Fibroblast of gingiva (primary cell): ENCODE measurements around the gene ERGIC2.
"Not testable (repeated sequence)": the region's sequence is repeated elsewhere in the genome, so short reads cannot be mapped to it uniquely, and the experiment has no call there.

Experiments
- DNase-seq: peaks from one replicate; pipeline ENCODE4 v3.0.0-alpha.2; 2011; ENCODE audit warnings: low read depth

The ERGIC2 gene, protein sequence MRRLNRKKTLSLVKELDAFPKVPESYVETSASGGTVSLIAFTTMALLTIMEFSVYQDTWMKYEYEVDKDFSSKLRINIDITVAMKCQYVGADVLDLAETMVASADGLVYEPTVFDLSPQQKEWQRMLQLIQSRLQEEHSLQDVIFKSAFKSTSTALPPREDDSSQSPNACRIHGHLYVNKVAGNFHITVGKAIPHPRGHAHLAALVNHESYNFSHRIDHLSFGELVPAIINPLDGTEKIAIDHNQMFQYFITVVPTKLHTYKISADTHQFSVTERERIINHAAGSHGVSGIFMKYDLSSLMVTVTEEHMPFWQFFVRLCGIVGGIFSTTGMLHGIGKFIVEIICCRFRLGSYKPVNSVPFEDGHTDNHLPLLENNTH

DNA sequence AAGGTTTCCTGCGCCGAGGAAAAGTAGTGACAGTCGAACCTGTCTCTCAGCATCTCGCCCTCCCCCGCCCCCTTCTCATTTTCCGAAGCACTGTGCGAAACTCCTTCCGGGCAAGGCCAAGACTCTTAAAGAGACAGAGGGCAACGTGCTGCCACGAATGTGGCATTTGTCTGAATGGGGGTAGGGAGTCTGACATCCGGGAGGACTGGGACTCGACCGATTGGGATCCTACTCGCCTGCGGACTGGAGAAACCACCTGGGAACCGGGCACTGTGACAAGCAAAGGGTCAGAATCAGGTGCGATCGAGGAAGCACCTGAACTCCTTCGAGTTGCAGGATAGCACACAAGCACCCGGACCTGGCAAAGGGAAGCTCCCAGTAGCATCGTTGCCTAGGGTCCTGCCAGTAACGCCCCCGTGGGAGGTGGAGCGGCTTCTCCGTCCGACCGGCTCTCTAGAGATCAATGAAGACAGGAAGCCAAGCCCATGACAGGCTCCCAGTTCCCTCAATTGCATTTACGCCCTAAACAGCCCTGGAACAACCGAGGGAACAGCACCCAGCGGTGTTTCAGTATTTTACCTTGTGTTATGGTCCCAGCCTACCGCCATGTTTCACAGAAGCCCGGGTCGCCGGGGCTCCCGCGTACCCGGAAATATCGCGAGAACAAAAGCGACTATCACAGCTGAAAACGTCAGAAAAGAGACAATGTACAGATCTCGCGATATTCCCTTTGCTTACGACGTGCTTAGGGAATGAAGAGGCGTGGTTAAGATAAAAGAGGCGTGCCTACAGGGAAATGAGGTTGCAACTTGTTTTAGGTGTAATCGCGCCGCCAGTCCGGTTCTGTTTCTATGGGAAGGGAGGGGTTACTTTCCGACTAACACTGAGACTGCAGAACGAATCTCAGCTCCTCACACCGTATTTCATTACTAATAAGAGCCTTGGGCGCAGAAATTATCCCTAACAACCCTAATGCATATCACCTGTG, at the start of gene ERGIC2:
Gene ERGIC2, minus strand, starts transcription at position 637 of the 988 bp plus-strand sequence. CDS start 9,539 bp downstream, outside the sequence.
- DNase-seq = peak; percentile 99

DNA sequence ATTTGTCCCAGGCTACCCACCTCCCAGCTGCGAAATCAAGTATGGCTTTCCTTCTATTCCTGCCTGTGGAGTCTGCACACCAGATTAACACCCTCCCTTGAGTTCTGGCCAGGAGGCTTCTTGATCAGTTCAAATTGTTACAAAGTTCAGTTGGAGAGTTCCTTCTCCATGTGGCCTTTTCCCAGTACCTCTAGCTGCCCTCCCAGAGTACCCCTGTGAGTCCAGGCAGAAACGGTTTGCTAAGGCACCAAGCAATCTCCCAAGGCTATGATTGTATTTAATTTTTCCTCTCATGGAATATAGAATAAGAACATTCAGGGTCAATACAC, 49.7 kb upstream of the ERGIC2 start:
- no peak for DNase-seq

DNA sequence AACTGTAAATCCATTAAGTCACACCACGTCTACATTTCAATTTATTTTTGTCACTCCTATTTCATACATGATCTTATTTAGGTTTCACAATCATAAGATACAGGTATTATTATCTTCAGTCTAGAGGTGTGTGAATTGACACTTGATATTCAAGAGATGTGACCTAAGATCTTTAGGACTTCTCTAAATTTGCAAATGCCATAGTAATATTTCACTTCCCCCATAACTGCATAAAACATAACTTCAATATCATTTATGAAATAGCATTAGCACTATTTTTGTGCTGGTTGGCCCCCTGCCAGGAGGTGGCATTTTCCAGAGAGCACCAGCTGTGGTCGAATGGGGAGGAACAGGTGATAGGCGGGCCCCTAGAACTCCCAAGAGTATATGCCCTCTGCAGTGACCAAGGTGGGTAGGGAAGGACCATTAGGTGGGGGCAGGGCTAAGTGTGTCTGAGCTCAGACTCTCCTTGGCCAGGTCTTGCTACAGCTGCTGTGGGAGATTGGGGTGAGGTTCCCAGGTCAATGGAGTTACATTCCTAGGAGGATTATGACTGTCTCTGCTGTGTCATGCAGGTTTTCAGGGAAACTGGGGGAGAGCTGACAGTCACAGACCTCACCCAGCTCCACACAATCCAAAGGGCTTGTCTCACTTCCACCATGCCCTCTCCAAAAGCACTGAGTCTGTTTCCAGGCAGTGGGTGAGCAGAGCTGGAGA, 49.2 kb upstream of the ERGIC2 start:
- DNase-seq = no peak

DNA sequence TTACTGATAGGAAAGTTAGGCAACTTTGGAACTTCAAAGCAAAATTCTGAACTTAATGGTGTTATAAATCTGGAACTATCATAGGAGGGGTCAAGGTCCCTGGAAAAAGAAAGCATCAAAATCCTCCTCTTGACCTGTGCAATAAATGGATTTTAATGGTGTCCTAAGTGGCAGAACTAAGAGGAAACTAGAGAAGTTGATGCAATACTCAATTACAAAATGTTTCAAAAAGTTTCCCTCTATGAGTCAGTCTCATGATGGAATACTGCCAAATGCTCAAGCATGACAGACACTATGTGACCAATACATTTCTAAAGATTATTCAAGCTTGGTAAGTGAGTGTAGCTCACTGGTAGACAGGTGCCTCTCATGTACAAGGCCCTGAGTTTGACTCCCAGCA, 47.7 kb upstream of the ERGIC2 start:
- DNase-seq = peak; percentile 88

DNA sequence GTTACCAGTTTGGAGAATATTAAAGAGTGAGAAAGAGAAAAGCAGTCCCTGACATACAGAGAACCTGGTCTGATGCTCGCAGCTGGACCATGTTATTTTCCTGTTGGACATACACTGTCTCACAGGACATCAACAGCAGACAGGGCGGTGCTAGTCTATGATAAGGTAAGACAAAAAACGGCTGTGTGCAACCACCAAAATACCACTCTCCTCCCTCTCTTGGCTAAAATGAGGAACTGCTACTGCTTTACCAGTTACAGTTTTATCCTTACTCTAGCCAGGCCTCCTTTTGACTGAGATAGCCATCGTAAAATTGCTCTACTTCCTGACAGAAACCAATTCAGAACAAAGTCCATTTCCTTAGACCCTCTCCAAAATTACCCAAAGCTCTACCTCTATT, 47.0 kb upstream of the ERGIC2 start:
- no peak for DNase-seq

DNA sequence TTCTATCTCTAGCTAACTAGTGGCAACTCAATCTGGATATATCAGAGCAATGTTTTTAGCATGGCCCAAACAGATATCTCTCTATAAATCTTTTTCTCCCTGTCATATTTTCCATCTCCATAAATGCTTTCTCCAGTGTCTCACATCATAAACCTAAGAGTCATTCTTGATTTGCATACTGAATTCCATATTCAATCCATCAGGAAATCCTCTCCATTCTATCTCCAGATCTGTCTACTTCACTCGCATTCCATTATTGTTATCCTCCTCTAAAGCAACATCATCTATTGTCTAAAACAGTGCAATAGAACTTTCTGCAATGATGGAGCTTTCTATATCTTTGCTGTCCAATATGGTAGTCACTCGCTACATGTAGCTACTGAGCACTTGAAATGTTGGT, 45.5 kb upstream of the ERGIC2 start:
- DNase-seq = no peak

DNA sequence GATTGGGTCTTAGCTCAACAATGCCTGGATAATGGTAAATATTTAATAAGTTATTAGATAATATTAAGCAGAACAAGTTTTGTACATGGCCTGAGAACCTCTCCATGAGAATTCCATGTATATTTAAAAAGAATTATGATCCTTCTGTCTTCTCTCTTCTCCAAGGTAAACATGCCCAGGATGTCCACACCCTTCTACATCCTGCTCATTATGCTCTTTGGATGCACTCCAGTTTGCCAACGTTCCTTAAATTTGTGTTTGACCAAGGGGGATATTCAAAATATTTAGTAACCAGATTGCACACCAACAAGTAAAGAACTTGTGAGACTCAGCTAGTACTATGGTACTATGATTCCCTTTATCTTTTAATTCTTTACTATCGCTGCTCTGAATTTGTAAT, 44.8 kb upstream of the ERGIC2 start:
- DNase-seq = peak; percentile 3

DNA sequence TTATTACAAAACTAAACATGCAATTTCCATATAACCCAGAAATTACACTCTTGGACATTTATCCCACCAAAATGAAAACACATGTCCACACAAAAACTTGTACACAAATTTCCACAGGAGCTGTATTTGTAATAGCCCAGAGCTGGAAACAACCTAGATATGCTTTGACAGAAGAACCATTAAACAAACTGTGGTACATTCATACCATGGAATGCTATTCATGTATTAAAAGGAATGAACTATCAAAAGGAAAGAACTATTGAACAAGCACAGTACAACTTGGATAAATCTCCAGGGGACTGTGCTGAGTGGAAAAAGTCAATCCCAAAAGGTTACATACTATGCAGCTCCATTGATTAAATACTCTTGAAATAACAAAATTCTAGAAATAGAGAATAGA, 35.8 kb upstream of the ERGIC2 start:
- peak; percentile 63 for DNase-seq

DNA sequence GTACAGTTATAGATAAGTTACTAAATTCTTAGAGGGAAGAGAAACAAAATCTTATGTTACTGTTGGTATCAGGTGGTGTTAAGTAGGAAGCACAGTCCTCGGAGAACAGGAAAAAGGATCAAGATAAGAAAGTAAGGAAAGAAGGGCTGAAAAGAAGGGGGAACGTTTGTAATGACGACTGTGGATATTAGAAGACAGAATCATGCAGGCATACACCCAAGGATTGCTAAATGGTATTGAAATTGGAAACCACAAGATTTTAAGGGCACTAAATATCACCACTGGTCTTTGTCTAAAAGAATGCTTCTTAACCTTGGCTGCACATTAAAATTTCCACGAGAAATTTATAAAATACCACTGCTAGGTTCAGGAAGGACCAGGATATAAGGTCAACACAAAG, 34.1 kb upstream of the ERGIC2 start:
- DNase-seq = peak; percentile 58

DNA sequence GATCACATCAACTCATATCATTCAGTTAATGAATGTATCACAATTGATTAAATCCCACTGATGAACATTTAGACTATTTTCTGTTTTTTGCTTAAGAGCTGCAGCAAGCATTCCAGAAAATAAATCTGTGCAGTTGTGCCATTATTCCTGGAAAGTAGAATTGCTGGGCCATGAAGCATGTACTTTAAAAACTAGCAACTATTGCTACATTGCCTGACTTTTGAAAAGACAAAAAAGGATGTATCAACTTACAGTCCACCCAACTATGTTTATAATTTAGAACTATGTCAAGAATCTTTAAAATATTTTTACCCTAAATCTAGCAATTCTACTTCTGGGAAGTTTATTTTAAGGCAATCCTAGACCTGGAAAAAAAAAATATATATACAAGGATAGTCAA, 33.4 kb upstream of the ERGIC2 start:
- peak; percentile 89 for DNase-seq

DNA sequence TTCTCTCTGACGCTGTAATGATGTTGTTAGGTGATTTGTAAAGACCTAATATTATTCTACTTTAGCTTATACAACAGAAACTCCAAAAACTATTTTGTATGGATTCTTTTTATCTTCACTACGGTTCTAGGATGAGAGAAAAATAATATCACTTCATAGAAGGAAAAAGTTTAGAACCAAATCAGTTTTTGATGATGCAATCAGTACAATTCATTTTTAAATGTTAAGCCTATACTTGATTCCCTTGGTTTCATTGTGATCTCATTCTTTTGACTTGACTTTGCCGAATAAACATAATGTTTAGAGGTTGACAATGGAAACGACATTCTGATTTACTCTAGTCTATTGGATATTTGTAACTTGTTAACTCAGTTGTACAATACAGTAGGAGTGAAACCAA, 24.6 kb upstream of the ERGIC2 start:
- DNase-seq = no peak

DNA sequence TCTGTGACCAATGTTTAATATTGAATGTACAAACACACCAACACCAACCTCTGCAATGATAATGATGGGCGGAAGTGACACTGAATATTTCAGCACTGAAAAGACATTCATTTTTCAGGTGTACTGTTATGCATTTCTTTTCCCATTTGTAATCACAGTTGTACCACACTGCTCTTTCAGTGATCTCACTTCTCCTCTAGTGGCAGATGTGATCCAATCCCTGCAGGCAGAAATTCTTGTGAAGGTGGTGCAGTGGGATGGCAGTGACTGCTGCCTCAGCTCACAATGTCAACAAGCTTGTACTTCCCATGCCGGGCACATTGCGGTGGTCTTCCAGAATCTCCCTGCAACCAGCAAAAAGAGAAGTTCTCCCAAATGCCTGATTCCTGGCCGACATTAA, 23.0 kb upstream of the ERGIC2 start:
- DNase-seq = no peak

DNA sequence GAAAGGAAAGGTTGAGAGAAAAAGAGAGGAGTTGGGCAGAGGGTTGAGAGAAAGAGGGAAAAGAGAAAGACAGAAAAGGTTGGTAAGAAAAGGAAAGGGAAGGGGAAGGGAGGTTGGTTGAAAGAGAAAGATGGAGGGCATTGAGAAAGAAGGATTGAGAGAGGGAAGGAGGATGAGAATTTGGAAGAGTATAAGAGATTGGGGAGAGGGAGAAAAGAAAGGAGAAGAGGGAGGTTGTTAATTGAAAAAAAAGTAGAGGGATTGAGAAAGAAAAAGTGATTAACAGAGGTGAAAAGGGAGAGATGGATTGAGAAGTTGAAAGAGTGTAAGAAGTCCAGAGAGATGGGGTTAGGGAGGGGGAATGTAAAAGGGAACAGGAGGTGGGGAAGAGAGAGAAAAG, 21.5 kb upstream of the ERGIC2 start:
- DNase-seq = no peak

DNA sequence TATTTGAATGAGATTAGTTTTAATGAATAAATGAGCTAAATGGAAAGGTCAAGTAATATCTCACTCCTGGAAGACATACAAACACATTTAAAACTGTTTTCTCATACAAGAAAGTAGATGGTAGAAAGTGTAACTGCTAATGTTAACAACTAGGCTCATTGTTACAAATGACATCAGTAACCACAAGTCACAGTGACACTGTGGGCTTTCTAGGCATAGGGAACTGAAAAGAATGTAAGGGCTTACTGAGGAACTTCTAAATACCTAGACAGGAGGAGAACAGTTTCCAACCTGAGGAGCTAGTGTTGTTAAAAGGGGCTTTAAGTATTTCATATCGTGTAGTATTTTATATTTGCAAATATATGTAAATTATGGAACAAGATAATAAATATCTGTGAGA, 17.5 kb upstream of the ERGIC2 start:
- no peak for DNase-seq

DNA sequence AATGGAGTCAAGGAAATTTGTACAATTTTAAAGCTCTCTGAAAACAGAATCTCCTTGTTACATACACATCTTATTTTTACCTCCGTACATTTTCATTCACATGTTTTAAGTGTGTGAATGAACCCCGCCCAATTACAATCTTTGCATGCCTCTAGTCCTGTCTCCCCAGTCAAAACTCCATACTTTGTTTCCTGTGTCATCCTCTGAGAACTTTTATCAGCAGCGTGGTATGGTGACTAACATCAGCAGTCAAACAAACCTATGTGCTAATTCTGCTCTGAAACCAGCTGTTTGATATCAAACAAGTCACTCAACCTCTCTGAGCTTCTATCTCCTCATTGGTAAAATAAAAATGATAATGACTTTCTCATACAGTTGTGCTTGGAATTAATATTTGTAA, 15.8 kb upstream of the ERGIC2 start:
- no peak for DNase-seq

DNA sequence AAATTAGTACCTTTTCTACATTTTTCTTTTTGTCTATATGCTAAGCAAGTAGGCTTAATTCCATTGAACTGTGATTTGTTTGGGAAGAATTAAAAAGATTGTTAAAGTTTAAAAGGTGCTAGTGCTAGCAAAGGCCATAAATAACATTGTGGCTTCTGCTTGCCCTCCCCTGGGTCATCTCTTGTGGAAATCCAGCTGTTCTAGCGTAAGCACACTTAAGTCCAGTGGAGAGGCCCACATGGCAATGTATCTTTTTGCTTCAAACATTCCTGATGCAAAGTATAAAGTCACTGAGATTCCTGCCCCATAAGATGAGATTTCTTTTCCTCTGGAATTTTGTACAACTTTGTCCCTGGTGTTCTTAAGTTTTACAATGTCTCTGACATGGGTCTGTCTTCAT, 14.4 kb upstream of the ERGIC2 start:
- no peak for DNase-seq

DNA sequence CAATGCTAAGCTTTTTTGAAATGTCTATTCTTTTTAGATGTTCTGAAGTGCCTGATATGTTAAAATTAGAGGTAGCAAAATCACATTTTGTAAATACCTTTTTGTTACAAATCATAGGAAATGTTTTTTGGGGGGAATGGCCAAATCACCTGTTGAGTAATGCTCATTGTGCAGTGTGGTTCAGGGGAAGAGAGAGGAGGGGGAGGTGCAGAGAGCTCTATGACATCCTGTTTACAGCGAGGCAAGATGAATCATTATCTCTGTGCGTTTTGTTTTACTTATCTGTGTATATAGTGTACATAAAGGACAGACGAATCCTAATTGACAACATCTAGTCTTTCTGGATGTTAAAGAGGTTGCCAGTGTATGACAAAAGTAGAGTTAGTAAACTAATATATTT, 9.4 kb upstream of the ERGIC2 start:
- DNase-seq = not testable (repeated sequence)

DNA sequence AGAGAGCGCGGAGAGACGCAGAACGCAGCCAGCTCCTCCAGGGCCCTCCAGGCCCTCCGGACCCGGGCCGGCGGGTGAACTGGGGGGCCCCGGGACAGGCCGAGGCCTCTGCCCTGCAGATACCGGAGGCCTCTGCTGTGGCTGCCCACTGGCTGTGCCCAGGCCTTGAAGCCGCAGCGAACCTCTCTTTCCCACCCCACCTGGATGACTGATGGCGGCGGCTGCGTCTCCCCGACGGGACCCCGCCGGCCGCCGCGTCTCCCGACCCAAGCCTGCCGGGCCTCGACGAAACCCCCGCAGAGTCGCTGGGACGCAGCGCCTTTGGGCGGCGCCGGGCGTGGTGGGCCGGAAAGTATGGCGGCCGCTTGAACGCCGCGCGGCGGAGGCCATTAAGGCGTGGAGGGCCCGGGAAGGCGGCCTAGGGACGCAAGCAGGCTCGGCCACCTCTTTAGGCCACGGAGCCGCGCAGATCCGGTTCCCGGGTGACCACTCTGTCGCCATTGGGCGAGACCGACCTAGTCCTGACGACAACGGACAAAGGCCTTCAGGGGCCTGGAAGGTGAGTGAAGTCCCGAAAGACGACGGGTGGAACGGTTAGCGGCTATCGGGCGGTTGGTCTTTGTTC, 8.4 kb upstream of the ERGIC2 start:
- no peak for DNase-seq

DNA sequence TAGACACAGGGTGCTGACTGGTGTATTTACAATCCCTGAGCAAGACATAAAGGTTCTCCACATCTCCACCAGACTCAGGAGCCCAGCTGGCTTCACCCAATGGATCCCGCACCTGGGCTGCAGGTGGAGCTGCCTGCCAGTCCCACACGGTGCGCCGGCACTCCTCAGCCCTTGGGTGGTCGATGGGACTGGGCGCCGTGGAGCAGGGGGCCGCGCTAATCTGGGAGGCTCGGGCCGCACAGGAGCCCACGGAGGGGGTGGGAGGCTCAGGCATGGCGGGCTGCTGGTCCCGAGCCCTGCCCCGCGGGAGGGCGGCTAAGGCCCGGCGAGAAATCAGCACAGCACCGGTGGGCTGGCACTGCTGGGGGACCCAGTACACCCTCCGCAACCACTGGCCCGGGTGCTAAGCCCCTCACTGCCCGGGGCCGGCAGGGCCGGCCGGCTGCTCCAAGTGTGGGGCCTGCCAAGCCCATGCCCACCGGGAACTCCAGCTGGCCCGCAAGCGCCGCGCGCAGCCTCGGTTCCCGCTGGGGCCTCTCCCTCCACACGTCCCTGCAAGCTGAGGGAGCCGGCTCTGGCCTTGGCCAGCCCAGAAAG, 5.2 kb upstream of the ERGIC2 start:
- DNase-seq = not testable (repeated sequence)

DNA sequence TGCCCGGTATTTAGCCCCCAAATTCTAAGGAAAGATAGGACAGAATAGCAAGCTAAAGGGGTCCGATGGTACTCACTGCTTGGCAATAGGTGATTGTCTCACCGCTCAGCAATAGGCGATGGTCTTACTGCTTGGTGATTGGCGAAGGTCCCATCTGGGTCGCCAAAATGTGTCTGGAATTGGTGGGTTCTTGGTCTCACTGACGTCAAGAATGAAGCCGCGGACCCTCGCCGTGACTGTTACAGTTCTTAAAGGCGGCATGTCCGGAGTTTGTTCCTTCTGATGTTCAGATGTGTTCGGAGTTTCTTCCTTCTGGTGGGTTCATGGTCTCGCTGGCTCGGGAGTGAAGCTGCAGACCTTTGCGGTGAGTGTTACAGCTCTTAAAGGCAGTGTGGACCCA, 4.2 kb upstream of the ERGIC2 start:
- DNase-seq = not testable (repeated sequence)

DNA sequence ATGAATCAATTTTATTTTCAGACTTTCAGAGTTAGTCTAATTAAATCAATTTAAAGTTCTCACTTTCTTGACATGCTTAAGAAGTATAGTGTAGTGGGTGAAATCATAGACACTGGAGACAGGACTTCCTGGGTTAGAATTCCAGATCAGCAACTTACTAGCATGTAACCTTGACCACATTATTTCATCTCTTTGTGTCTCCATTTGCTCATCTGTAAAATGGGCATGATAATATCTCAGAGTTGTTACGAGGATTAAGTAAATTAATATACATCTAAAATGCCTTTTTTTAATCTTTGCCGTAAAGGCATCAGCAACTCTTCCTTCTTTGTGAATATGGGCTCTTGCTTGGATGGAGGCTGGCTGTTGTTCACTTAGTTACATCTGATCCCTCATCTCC, 1.3 kb upstream of the ERGIC2 start:
- DNase-seq = no peak

DNA sequence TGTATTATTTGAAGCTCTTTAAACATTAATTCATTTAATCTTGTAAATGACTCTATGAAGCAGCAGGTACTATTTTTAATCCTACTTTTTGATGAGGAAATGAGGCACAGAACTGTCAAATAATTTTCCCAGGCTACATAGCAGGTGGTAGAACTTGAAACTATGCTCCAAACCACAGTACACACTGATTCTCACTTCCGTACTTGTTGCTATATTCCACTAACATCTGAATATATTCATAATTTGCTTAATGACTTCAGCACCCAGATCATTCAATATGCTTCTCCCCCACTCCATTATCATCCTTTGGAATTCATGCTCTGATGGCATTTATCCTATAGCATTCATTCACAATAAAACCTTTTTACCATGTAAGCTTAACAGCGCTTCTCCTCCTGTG, 4.9 kb downstream of the ERGIC2 start:
- DNase-seq = no peak
